Loucy (cell line): ENCODE data around the gene GSTP1.

Experiments used
- CTCF ChIP-seq: fragments of 200-600 bp; sonication (generic); conservative IDR thresholded peaks from 2 replicates; pipeline ENCODE4 v1.5.1; 2014; ENCODE audit warnings: mild to moderate bottlenecking, antibody characterized with exemption, low read length
- EZH2phosphoT487 ChIP-seq: fragments of 200-600 bp; IDR thresholded peaks from 2 replicates; pipeline ENCODE4 v1.6.1; 2018; ENCODE audit warnings: antibody characterized with exemption, mild to moderate bottlenecking, moderate library complexity, borderline replicate concordance

- TF ChIP-seq CTCF (no peak), EZH2phosphoT487 (no peak)
These were observed 29.8 kb downstream of the GSTP1 start for GRCh38 chr11:67613313-67613959.
